GM12873 (cell line): ENCODE data around the gene ARHGEF4.

Experiments used
- TF ChIP-seq, protein P1 (sequence below): IDR thresholded peaks from 2 replicates; pipeline ENCODE4 v1.5.1; 2012; ENCODE audit warnings: low read depth, mild to moderate bottlenecking, moderate library complexity, low read length, control low read depth; ENCODE audit not compliant: insufficient read depth; ENCODE audit errors: missing control alignments

ARHGEF4 gene

DNA sequence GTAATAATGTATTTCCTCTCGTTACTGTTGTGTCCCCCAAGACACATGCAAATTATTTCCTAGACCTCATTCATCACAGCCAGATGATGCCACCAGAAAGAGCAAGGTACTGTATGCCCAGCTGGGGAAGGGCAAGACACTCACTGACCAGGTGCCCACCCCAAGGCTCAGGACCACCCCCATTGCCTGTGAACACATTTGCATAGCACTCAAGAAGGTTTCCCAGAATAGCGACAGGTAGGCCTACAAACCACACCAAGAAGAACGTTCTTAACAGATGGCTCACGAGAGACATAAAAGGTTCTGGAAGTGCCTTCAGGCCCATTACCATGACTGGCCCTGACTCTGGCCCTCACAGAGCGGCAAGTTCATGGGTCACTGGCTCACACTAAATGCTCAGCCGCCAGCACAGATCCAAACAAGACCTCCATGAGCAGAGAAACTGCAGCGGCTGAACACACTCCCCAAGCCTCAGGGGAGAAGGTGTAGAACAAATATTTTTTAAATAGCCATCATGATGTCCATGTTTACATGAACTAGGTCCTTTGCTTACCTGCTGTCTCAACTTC, 212.5 kb downstream of the ARHGEF4 start:
- TF ChIP-seq, protein P1, sequence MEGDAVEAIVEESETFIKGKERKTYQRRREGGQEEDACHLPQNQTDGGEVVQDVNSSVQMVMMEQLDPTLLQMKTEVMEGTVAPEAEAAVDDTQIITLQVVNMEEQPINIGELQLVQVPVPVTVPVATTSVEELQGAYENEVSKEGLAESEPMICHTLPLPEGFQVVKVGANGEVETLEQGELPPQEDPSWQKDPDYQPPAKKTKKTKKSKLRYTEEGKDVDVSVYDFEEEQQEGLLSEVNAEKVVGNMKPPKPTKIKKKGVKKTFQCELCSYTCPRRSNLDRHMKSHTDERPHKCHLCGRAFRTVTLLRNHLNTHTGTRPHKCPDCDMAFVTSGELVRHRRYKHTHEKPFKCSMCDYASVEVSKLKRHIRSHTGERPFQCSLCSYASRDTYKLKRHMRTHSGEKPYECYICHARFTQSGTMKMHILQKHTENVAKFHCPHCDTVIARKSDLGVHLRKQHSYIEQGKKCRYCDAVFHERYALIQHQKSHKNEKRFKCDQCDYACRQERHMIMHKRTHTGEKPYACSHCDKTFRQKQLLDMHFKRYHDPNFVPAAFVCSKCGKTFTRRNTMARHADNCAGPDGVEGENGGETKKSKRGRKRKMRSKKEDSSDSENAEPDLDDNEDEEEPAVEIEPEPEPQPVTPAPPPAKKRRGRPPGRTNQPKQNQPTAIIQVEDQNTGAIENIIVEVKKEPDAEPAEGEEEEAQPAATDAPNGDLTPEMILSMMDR, result no peak

DNA sequence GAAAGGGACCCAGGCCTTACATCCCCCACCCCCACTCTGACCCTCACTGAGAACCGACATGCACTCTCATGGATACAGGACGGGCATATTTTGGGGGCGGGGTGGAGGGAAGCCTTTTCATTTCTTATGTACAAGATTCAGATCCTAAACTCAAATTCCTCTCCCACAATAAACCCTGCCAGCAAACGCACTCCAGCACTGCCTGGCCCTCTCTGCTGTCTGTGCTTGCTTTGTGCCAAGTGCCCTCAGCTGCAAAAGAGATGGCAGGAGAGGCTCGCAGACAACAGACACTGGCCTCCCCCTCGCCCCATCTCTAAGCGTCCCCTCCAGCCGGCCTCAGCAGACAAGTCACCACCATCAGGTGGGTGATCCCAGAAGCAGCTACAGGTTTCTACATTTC, 214.2 kb downstream of the ARHGEF4 start:
- TF ChIP-seq, protein P1, result no peak

DNA sequence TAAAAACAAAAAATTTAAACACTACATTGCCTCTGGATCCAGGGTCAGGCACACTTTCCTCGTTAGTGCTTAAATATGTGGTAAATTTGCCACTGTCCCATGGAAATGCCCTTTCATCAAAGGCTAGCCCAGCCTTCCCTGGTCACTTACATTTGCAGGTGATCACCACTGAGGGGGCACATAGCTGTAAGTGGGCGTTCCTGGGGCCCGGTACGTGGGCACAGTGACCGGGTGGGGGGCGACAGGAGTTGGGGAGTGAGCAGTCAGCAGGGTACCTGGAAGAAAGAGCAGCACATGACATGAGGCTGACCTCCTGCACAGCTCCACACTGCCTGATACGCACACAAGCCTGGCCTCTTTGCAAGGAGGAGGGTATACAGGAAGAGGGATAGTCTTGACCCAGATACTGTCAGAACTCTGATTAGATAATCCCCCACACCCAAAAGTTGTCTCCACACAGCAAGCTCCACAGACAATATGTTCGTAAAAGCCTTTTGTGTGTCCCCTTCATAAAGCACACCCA, 216.1 kb downstream of the ARHGEF4 start:
- TF ChIP-seq, protein P1, result no peak

DNA sequence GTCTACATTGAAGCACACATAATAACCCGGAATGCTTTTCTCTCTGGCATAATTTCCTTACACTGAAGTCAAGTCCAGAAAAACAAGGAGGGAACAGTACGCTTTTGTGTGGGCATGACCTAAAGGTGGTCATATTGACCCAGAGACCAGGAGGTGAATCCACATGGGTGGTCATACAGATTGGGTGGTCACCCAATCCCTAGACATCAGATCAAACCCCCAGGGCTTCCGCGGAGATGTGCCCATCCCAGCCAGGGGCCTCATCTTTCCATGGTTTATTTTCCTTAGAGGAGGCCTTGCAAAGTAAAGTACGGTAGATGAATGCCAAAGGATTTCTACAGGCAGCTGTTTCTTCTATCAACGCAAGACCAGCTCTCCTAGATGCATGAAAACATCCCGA, 217.8 kb downstream of the ARHGEF4 start:
- TF ChIP-seq, protein P1, result no peak

DNA sequence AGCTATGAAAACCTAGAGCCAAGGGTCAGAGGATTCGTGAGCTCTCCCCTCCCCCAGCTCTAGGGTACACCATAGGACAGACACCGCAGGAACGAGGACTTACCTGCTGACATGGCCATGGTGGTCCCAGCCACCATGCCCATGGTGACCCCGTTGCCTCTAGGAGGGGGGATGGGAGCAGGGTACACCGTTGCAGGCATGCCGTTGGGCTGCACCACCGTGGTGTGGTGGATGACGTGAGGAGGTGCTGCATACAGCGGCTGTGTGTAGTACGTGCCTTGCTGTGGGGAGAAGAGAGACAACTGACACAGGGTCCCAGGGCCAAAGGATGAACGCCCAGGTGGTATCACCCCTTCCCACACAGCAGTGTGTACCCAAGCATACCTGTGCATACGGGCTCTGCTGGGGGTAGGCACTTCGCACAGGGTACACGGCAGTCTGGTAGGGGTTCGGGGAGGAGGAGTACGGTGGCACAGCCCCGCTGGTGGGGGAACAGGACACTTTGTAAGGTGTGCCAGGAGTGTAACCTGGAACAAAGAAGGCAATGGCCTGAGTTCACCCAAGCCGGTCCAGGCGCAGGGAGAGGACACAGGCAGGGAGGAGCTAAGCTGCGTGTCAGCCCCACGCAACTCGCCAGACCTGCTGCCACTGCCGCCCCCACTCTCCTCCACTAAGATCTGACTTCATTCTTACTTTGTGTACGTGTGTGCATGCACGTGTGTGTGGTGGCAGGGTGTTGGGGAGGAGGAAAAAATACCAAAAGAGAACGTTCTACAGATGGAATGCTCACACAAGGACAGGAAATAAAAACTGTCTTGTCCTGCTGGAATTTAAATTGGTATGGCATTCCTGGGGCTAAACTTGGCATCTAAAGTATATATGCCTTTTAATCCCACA, 218.7 kb downstream of the ARHGEF4 start:
- TF ChIP-seq, protein P1, result no peak

DNA sequence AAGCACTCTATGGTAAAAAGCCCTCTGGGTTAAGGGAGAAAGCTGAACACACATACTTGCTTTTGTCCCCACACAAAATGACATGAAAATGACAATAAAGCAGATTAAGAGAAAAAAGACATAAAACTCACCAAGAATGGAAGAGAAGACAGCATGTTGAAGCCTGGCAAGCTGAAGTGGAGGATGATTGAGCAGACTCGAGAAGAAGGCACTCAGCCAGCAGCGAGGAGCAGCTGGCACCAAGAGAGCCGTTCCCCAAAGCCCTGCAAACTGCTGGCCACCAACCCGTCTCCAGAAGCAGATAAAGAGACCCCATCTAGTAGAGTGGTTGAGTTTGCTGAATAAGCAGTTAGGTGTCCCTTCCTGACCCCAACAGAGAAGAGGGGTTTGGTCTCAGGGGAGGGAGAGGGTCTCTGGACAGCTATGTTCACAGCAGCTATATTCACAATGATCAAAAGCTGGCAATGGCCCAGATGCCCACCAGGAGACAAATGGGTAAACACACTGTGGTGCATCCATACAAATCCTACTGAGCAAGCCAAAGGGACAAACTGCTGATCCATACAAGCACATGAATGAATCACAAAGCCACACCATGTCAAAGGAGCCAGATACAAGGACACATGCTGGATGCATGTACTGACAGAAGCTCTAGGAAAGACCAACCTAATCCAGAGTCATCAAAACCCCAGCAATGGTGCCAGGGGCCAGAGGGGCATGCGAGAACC, 219.7 kb downstream of the ARHGEF4 start:
- TF ChIP-seq, protein P1, result no peak

DNA sequence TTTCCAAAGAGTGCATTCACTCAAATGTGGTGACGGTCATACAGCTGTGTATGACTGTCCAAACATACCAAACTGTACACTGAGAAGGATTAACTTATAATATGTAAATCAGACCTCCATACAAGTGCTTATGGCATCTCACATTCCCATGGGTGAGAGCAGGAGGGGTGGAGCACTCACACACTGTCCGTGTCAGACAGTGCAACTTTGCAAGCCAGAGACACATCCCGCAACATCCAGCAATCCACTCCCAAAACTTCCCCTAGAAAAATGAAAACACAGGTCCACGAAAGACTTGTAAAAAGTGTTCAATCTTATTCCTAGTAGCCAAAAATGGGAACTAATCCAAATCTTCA, 220.2 kb downstream of the ARHGEF4 start:
- TF ChIP-seq, protein P1, result no peak
